Loucy (cell line): Measurements from ENCODE around the gene LEPROT.

Experiments used
- H2AFZ ChIP-seq: fragments of 200-600 bp; sonication (generic); 2 replicates; pipeline ENCODE4 v1.6.0; 2016; ENCODE audit warnings: antibody characterized with exemption, mild to moderate bottlenecking, low read length, moderate library complexity
- H3F3A ChIP-seq: fragments of 200-600 bp; 2 replicates; pipeline ENCODE4 v1.6.0; 2016; ENCODE audit warnings: antibody characterized with exemption, low read depth, mild to moderate bottlenecking
- H3K27me3 ChIP-seq: fragments of 200-600 bp; sonication (generic); 2 replicates; pipeline ENCODE4 v1.6.1; 2014; ENCODE audit warnings: low read length, mild to moderate bottlenecking; ENCODE audit not compliant: insufficient read depth, poor library complexity, severe bottlenecking
- H3K36me3 ChIP-seq: fragments of 200-600 bp; sonication (generic); 2 replicates; pipeline ENCODE4 v1.6.1; 2016; ENCODE audit warnings: low read length; ENCODE audit not compliant: insufficient read depth
- H3K4me1 ChIP-seq: fragments of 200-600 bp; sonication (generic); 2 replicates; pipeline ENCODE4 v1.5.1; 2014; ENCODE audit warnings: low read length, mild to moderate bottlenecking; ENCODE audit not compliant: insufficient read depth, poor library complexity, severe bottlenecking
- H3K4me2 ChIP-seq: fragments of 200-600 bp; sonication (generic); 2 replicates; pipeline ENCODE4 v1.6.0; 2014; ENCODE audit warnings: antibody characterized with exemption, low read length, low read depth, mild to moderate bottlenecking; ENCODE audit not compliant: poor library complexity, severe bottlenecking
- H3K4me3 ChIP-seq: fragments of 200-600 bp; sonication (generic); 2 replicates; pipeline ENCODE4 v1.5.1; 2014; ENCODE audit warnings: low read length, mild to moderate bottlenecking, mixed read lengths; ENCODE audit not compliant: poor library complexity, severe bottlenecking
- H3K79me2 ChIP-seq: fragments of 200-600 bp; sonication (generic); 2 replicates; pipeline ENCODE4 v1.6.1; 2014; ENCODE audit warnings: low read length; ENCODE audit not compliant: insufficient read depth
- H3K9ac ChIP-seq: fragments of 200-600 bp; sonication (generic); 2 replicates; pipeline ENCODE4 v1.6.0; 2014; ENCODE audit warnings: mild to moderate bottlenecking, low read depth, low read length, moderate library complexity; ENCODE audit not compliant: poor library complexity, severe bottlenecking
- H3K9me2 ChIP-seq: fragments of 200-600 bp; sonication (generic); replicated peaks from 2 replicates; pipeline ENCODE4 v1.6.1; 2016; ENCODE audit warnings: low read depth, low read length, mixed read lengths
- H3K9me3 ChIP-seq: fragments of 200-600 bp; sonication (generic); 2 replicates; pipeline ENCODE4 v1.6.1; 2014; ENCODE audit warnings: mild to moderate bottlenecking, antibody characterized with exemption, low read length, low read depth; ENCODE audit not compliant: insufficient read depth
- H4K20me1 ChIP-seq: fragments of 200-600 bp; sonication (generic); 2 replicates; pipeline ENCODE4 v1.6.0; 2014; ENCODE audit warnings: antibody characterized with exemption, low read length, mild to moderate bottlenecking; ENCODE audit not compliant: insufficient read depth, poor library complexity, severe bottlenecking
- CTCF ChIP-seq: fragments of 200-600 bp; sonication (generic); conservative IDR thresholded peaks from 2 replicates; pipeline ENCODE4 v1.5.1; 2014; ENCODE audit warnings: mild to moderate bottlenecking, antibody characterized with exemption, low read length
- EZH2phosphoT487 ChIP-seq: fragments of 200-600 bp; IDR thresholded peaks from 2 replicates; pipeline ENCODE4 v1.6.1; 2018; ENCODE audit warnings: antibody characterized with exemption, mild to moderate bottlenecking, moderate library complexity, borderline replicate concordance

Gene LEPROT

GRCh38 chr1:65423884-65424572 lies 3.6 kb downstream of the LEPROT start:
- Histone ChIP-seq H3K9me2 (no peaks in the 10 kb centered on the region), H3K79me2 (peaks cover 48% of the 10 kb centered on the region), H4K20me1 (peaks cover 17% of the 10 kb centered on the region), H2AFZ (no peak overlapping the region), H3K9ac (peak overlapping the region; percentile 0), H3K4me2 (peak overlapping the region; percentile 95), H3K36me3 (peaks cover 12% of the 10 kb centered on the region; the same call in 1 of the 2 replicates), H3K4me1 (peaks cover 61% of the 10 kb centered on the region), H3F3A (no peaks in the 10 kb centered on the region), H3K9me3 (no peaks in the 10 kb centered on the region), H3K4me3 (peak overlapping the region; percentile 95), H3K27me3 (no peaks in the 10 kb centered on the region)
- TF ChIP-seq EZH2phosphoT487, result no peak
- no peak for TF ChIP-seq CTCF

GRCh38 chr1:65424573-65424889 lies 4.1 kb downstream of the LEPROT start:
- Histone ChIP-seq H2AFZ (no peak overlapping the region), H3F3A (no peaks in the 10 kb centered on the region), H3K4me1 (peaks cover 60% of the 10 kb centered on the region), H3K4me3 (peak overlapping the region; percentile 8), H3K27me3 (no peaks in the 10 kb centered on the region), H3K79me2 (peaks cover 51% of the 10 kb centered on the region), H3K9me3 (no peaks in the 10 kb centered on the region), H3K4me2 (peak overlapping the region; percentile 95), H3K9ac (peak overlapping the region; percentile 0), H4K20me1 (peaks cover 17% of the 10 kb centered on the region), H3K36me3 (peaks cover 12% of the 10 kb centered on the region; the same call in 1 of the 2 replicates), H3K9me2 (no peaks in the 10 kb centered on the region)
- no peak for TF ChIP-seq EZH2phosphoT487
- no peak for TF ChIP-seq CTCF

- Histone ChIP-seq H3K4me2 (peak overlapping the region; percentile 95), H2AFZ (no peak overlapping the region), H3K9ac (no peak overlapping the region)
Observed at GRCh38 chr1:65425006-65425405, 4.5 kb downstream of the LEPROT start.

More at GRCh38 chr1:65425006-65425405, 4.5 kb downstream of the LEPROT start:
- TF ChIP-seq EZH2phosphoT487 (no peak), CTCF (no peak)
- Histone ChIP-seq H3K4me1 (peaks cover 60% of the 10 kb centered on the region), H3K4me3 (no peak overlapping the region), H4K20me1 (peaks cover 17% of the 10 kb centered on the region), H3K27me3 (no peaks in the 10 kb centered on the region), H3K79me2 (peaks cover 51% of the 10 kb centered on the region), H3K9me2 (no peaks in the 10 kb centered on the region), H3K36me3 (peaks cover 16% of the 10 kb centered on the region; the same call in 1 of the 2 replicates), H3F3A (no peaks in the 10 kb centered on the region), H3K9me3 (no peaks in the 10 kb centered on the region)
